HEK293T (cell line): ENCODE measurements around the gene CIC.

Source experiments
- ELF4 ChIP-seq: fragments of 450-650 bp; IDR thresholded peaks from 2 replicates; pipeline ENCODE4 v1.6.1; 2017; ENCODE audit warnings: antibody characterized with exemption
- FOXK2 ChIP-seq: fragments of 450-650 bp; IDR thresholded peaks from 2 replicates; pipeline ENCODE4 v1.6.1; 2016; ENCODE audit warnings: mild to moderate bottlenecking
- HDGF ChIP-seq: fragments of 450-650 bp; IDR thresholded peaks from 2 replicates; pipeline ENCODE4 v1.6.1; 2017; ENCODE audit warnings: antibody characterized with exemption, borderline replicate concordance
- LEF1 ChIP-seq: fragments of 450-650 bp; IDR thresholded peaks from 2 replicates; pipeline ENCODE4 v1.6.1; 2017; ENCODE audit warnings: mild to moderate bottlenecking, borderline replicate concordance
- NFRKB ChIP-seq: fragments of 450-650 bp; IDR thresholded peaks from 2 replicates; pipeline ENCODE4 v1.6.1; 2016; ENCODE audit warnings: mild to moderate bottlenecking, moderate library complexity
- SUZ12 ChIP-seq: fragments of 450-650 bp; IDR thresholded peaks from 2 replicates; pipeline ENCODE4 v1.6.1; 2016; ENCODE audit warnings: mild to moderate bottlenecking
- TARDBP ChIP-seq: fragments of 450-650 bp; IDR thresholded peaks from 2 replicates; pipeline ENCODE4 v1.6.1; 2016
- ZNF384 ChIP-seq: fragments of 450-650 bp; IDR thresholded peaks from 2 replicates; pipeline ENCODE4 v1.6.1; 2016

GRCh38 chr19:42282819-42283187 lies 13.8 kb downstream of the CIC start:
- TF ChIP-seq NFRKB, result no peak
- no peak for TF ChIP-seq ELF4
- TF ChIP-seq LEF1, result no peak
- no peak for TF ChIP-seq ZNF384
- TF ChIP-seq TARDBP, result no peak
- no peak for TF ChIP-seq HDGF
- TF ChIP-seq FOXK2, result no peak
- no peak for TF ChIP-seq SUZ12
